DOHH2 (cell line): ENCODE measurements around the gene NPC2.

Experiments used
- H3F3A ChIP-seq: fragments of 200-600 bp; sonication (generic), shearing (Covaris generic); 2 replicates; pipeline ENCODE4 v1.6.0; 2016; ENCODE audit warnings: antibody characterized with exemption, mild to moderate bottlenecking; ENCODE audit not compliant: control insufficient read depth, insufficient read depth
- H3K27ac ChIP-seq: fragments of 200-600 bp; sonication (generic); 2 replicates; pipeline ENCODE4 v1.5.1; 2014; ENCODE audit warnings: low read depth, mild to moderate bottlenecking, low read length, moderate library complexity
- H3K27me3 ChIP-seq: fragments of 200-600 bp; sonication (generic); 2 replicates; pipeline ENCODE4 v1.6.1; 2014; ENCODE audit warnings: mild to moderate bottlenecking, low read length, mixed read lengths; ENCODE audit not compliant: control insufficient read depth
- H3K36me3 ChIP-seq: fragments of 200-600 bp; sonication (generic); 2 replicates; pipeline ENCODE4 v1.6.1; 2014; ENCODE audit warnings: mild to moderate bottlenecking, low read length, moderate library complexity, mixed read lengths; ENCODE audit not compliant: control insufficient read depth
- H3K4me1 ChIP-seq: fragments of 200-600 bp; sonication (generic); 2 replicates; pipeline ENCODE4 v1.6.1; 2014; ENCODE audit warnings: mild to moderate bottlenecking, low read length, mixed read lengths; ENCODE audit not compliant: control insufficient read depth
- H3K4me2 ChIP-seq: fragments of 200-600 bp; sonication (generic); 2 replicates; pipeline ENCODE4 v1.6.0; 2014; ENCODE audit warnings: mild to moderate bottlenecking, low read length, moderate library complexity
- H3K4me3 ChIP-seq: fragments of 200-600 bp; sonication (generic); 2 replicates; pipeline ENCODE4 v1.5.1; 2014; ENCODE audit warnings: mild to moderate bottlenecking, low read length, mixed read lengths
- H3K79me2 ChIP-seq: fragments of 200-600 bp; sonication (generic); 2 replicates; pipeline ENCODE4 v1.6.1; 2014; ENCODE audit warnings: mild to moderate bottlenecking, low read length, mixed read lengths; ENCODE audit not compliant: control insufficient read depth
- H3K9me2 ChIP-seq: fragments of 200-600 bp; sonication (generic); replicated peaks from 2 replicates; pipeline ENCODE4 v1.6.1; 2014; ENCODE audit warnings: mild to moderate bottlenecking, low read length, mixed read lengths; ENCODE audit not compliant: control insufficient read depth
- H3K9me3 ChIP-seq: fragments of 200-600 bp; sonication (generic); 2 replicates; pipeline ENCODE4 v1.6.1; 2014; ENCODE audit warnings: antibody characterized with exemption, low read length, mixed read lengths; ENCODE audit not compliant: control insufficient read depth, insufficient read depth
- H4K20me1 ChIP-seq: fragments of 200-600 bp; sonication (generic); 2 replicates; pipeline ENCODE4 v1.6.0; 2014; ENCODE audit warnings: low read depth, mild to moderate bottlenecking, antibody characterized with exemption, low read length, moderate library complexity; ENCODE audit not compliant: control insufficient read depth, insufficient read depth
- CTCF ChIP-seq: fragments of 200-600 bp; sonication (generic); IDR thresholded peaks from one replicate; pipeline ENCODE4 v1.5.1; 2014; ENCODE audit warnings: antibody characterized with exemption, mild to moderate bottlenecking, low read depth, low read length; ENCODE audit not compliant: poor library complexity, severe bottlenecking
- EZH2phosphoT487 ChIP-seq: fragments of 200-600 bp; sonication (generic); IDR thresholded peaks from 2 replicates; pipeline ENCODE4 v1.6.1; 2017; ENCODE audit warnings: borderline replicate concordance, mild to moderate bottlenecking, antibody characterized with exemption, low read length, moderate library complexity, mixed read lengths

NPC2 gene

GRCh38 chr14:74493343-74494261, 497 bp upstream of the NPC2 start, which contains the start of gene ISCA2:
Gene ISCA2, plus strand, starts transcription at chr14:74493765. Its CDS starts 10 bp downstream, at chr14:74493775.
- TF ChIP-seq CTCF: no peak
- TF ChIP-seq EZH2phosphoT487: no peak
- no peaks in the 10 kb centered on the region for H3K9me2 ChIP-seq
- peak within 1 kb of the TSS; percentile 94 for H3K4me2 ChIP-seq
- H3K4me3 ChIP-seq: peak within 1 kb of the TSS; percentile 91
- peaks cover 16% of the 10 kb centered on the region for H3K36me3 ChIP-seq
- peak within 1 kb of the TSS; percentile 29; the same call in 1 of the 2 replicates for H3K27ac ChIP-seq
- no peaks in the 10 kb centered on the region; the same call in 1 of the 2 replicates for H3F3A ChIP-seq
- H4K20me1 ChIP-seq: no peaks in the 10 kb centered on the region
- peaks cover 29% of the 10 kb centered on the region for H3K4me1 ChIP-seq
- H3K9me3 ChIP-seq: no peaks in the 10 kb centered on the region
- H3K27me3 ChIP-seq: peaks cover 7% of the 10 kb centered on the region
- peaks cover 16% of the 10 kb centered on the region for H3K79me2 ChIP-seq

GRCh38 chr14:74491956-74492775, 939 bp downstream of the NPC2 start:
- H4K20me1 ChIP-seq: no peaks in the 10 kb centered on the region
- H3F3A ChIP-seq: no peaks in the 10 kb centered on the region; the same call in 1 of the 2 replicates

GRCh38 chr14:74490486-74490885, 2.6 kb downstream of the NPC2 start:
- no peak overlapping the region for H3K27ac ChIP-seq
- H3K27me3 ChIP-seq: peaks cover 7% of the 10 kb centered on the region
- no peaks in the 10 kb centered on the region for H4K20me1 ChIP-seq
- H3K9me3 ChIP-seq: no peaks in the 10 kb centered on the region
- peaks cover 16% of the 10 kb centered on the region for H3K79me2 ChIP-seq
- peaks cover 8% of the 10 kb centered on the region for H3K36me3 ChIP-seq
- H3F3A ChIP-seq: no peaks in the 10 kb centered on the region
- peaks cover 29% of the 10 kb centered on the region for H3K4me1 ChIP-seq
- TF ChIP-seq EZH2phosphoT487 (no peak), CTCF (no peak)
- H3K9me2 ChIP-seq: no peaks in the 10 kb centered on the region
- H3K4me2 ChIP-seq: no peak overlapping the region
- H3K4me3 ChIP-seq: no peak overlapping the region

More at GRCh38 chr14:74491956-74492775, 939 bp downstream of the NPC2 start:
- Histone ChIP-seq H3K9me2 (no peaks in the 10 kb centered on the region), H3K27me3 (peaks cover 7% of the 10 kb centered on the region), H3K4me2 (peak overlapping the region; percentile 72), H3K4me1 (peaks cover 29% of the 10 kb centered on the region), H3K36me3 (peaks cover 16% of the 10 kb centered on the region), H3K79me2 (peaks cover 16% of the 10 kb centered on the region), H3K9me3 (no peaks in the 10 kb centered on the region), H3K4me3 (peak overlapping the region; percentile 90), H3K27ac (no peak overlapping the region)
- TF ChIP-seq CTCF: peak; percentile 56
- TF ChIP-seq EZH2phosphoT487: 0 out of 2 replicates have a peak, but pooled peaks have one; percentile 14
